ENCODE results near the gene LSM7.
"Not testable (repeated sequence)": the region's sequence is repeated elsewhere in the genome, so short reads cannot be mapped to it uniquely, and the experiment has no call there.

Gene LSM7

DNA sequence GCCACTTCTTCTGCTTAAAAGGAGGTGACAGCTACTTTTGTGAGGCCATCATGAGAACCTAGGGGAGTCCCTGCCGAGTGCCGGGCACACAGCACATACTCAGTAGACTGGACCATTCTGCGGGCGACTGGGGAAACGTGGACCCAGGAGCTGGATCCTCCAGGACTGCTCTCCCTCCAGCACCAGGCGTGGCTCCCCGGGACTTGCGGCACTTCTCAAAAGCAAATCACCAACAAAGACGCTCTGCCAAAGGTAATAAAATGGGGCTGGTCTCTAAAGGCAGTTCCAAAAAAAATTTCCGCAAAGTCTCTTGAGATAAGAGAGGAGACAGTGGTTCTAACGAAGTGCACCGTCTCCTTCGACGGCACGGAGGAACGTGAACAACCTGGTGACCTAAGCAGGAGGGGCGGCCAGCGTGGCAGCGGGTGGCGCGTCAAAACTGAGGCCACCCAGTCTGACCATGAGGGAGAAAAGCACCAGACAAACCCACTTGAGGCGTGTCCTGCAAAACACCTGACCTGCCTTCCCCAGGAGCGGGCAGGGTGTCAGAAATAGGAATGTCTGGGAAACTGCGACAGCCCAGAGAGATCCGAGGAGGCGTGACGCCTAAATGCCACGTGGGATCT is 30.3 kb upstream of the LSM7 start:
- Mint-ChIP-seq H3K27me3 (peaks cover 8% of the 10 kb centered on the region), H3K27ac (no peak overlapping the region), H3K4me3 (no peak overlapping the region), H3K9me3 (no peaks in the 10 kb centered on the region), H3K4me1 (peaks cover 6% of the 10 kb centered on the region)
- ATAC-seq: no peak
- DNase-seq: no peak

DNA sequence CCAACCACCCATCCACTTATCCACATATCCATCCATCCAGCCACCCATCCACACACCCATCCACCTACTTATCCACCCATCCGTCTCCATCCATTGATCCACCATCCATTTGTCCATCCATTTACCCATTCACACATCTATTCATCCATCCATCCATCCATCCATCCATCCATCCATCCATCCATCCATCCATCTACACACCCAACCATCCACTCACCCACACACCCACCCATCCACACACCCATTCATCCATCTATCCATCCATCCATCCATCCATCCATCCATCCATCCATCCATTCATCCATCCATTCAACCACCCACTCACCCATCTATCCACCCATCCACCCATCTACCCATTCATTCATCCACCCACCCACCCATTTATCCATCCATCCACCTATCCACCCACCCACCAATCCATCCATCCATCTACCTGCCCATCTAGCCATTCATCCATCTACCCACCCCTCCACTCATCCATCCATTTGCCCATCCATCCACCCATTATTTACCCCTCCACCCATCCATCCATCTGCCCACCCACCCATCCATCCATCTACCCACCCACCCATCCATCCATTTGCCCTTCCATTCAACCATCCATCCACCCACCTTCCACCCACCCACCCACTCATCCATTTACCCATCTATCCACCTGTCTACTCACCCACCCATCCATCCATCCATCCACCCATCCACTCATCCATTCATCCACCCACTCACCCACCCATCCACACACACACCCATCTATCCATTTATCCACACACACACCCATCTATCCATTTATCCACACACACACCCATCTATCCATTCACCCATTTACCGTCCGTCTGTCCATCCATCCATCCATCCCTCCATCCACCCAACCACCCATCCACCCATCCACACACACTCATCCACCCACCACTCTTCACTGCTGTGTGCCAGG is 29.2 kb upstream of the LSM7 start:
- Mint-ChIP-seq H3K27me3 (peaks cover 8% of the 10 kb centered on the region), H3K4me3 (no peak overlapping the region), H3K4me1 (peaks cover 6% of the 10 kb centered on the region), H3K9me3 (no peaks in the 10 kb centered on the region), H3K27ac (no peak overlapping the region)
- ATAC-seq: no peak
- no peak for DNase-seq

DNA sequence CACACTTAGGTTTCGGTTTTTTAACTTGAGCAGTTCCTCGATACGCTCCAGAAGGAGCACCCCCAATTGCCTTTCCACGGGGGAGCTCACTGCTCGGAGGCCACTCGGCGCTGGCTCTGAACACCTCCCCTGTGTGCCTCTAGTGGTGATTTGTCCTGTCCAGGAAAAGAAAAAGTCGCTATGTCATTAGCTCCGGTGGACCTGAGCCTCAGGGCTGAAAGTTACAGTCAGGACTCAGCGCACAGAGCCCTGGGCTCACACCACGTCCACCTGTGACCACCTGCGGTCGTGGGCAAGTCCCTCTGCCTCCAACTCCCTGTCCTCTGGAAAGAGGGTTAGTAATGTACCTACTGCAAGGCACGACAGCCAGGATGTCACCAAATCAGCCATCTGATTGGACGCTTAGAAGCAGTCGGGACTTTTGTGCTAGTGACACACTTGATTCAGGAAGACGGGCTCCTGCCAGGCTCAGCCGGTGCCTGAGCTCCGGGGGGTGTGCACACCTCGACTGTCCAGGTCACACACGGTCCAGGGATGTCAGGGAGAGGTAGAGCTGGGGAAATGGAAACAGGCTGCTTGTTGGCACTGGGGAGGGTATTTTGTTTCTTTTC is 27.8 kb upstream of the LSM7 start:
- ATAC-seq (no peak), DNase-seq (no peak)
- Mint-ChIP-seq H3K9me3 (no peaks in the 10 kb centered on the region), H3K4me1 (peaks cover 6% of the 10 kb centered on the region), H3K4me3 (no peak overlapping the region), H3K27me3 (peaks cover 8% of the 10 kb centered on the region), H3K27ac (peak overlapping the region in 1 of 2 donors; percentile 21)

- H3K4me3 Mint-ChIP-seq: no peak overlapping the region
Measured at GRCh38 chr19:2355168-2356035, 27.0 kb upstream of the LSM7 start.

DNA sequence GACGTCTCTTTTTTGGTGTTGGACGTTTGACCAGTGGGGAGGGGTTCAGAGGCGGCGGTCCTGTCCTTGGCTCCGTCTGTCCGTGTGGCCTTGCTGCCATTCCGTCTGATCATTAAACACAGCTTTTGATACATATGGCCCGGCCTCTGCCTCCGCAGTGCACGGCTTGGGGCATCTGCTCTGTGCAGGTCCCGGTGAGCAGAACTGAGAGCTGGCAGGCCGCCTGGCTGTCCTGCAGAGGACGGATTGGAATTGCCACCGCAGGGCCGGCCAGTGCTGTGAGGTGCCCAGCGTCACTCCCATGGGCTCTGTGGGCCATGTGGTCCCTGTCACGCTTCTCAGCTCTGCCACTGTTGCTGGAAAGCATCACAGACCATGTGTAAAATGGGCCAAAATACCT is 26.3 kb upstream of the LSM7 start:
- Mint-ChIP-seq H3K4me3 (no peak overlapping the region), H3K9me3 (no peaks in the 10 kb centered on the region), H3K4me1 (no peaks in the 10 kb centered on the region), H3K27me3 (no peaks in the 10 kb centered on the region), H3K27ac (peak overlapping the region in 1 of 2 donors; percentile 14)
- DNase-seq (no peak), ATAC-seq (no peak)

More at GRCh38 chr19:2355168-2356035, 27.0 kb upstream of the LSM7 start:
- DNase-seq (no peak), ATAC-seq (no peak)
- Mint-ChIP-seq H3K4me1 (peaks cover 2% of the 10 kb centered on the region), H3K27ac (no peak overlapping the region), H3K27me3 (peaks cover 3% of the 10 kb centered on the region), H3K9me3 (no peaks in the 10 kb centered on the region)

DNA sequence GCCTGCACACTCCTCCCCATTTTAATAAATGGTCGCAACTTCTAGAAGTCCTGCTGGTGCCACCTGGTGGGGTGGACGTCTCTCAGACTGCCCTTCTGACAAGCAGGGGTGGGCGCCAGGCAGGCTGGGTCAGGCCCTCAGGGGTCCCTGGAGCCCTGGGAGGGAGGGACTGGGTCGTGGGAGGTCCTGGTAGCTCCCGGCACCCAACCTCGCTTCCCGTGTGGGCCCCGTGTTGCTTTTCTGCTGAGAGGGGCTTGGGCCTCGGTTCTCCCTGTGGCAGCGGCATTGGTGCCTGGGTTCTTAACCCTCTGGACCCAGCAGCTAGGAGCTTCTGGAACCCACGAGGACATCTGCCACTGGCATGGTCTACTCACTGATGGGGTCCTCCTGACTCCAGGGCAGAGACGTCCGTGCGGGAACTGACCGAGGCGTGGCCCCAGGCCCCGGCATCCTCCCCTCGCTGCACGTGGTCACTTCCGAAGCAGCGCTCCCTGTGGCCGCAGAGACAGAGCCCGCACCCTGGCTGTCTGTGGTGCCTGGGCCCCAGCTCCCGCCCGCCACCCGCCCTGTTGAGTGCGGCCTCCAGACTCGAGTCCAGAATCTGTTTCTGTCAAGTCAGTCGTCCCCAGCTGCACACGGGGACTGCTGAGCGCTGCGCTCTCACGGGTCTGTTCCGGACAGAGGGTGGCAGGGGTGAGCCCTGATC is 25.7 kb upstream of the LSM7 start:
- no peaks in the 10 kb centered on the region for H3K4me1 Mint-ChIP-seq
- no peaks in the 10 kb centered on the region for H3K9me3 Mint-ChIP-seq
- DNase-seq (no peak), ATAC-seq (no peak)
- H3K27me3 Mint-ChIP-seq: no peaks in the 10 kb centered on the region
- peak overlapping the region in 1 of 2 donors; percentile 14 for H3K27ac Mint-ChIP-seq
- H3K4me3 Mint-ChIP-seq: no peak overlapping the region

DNA sequence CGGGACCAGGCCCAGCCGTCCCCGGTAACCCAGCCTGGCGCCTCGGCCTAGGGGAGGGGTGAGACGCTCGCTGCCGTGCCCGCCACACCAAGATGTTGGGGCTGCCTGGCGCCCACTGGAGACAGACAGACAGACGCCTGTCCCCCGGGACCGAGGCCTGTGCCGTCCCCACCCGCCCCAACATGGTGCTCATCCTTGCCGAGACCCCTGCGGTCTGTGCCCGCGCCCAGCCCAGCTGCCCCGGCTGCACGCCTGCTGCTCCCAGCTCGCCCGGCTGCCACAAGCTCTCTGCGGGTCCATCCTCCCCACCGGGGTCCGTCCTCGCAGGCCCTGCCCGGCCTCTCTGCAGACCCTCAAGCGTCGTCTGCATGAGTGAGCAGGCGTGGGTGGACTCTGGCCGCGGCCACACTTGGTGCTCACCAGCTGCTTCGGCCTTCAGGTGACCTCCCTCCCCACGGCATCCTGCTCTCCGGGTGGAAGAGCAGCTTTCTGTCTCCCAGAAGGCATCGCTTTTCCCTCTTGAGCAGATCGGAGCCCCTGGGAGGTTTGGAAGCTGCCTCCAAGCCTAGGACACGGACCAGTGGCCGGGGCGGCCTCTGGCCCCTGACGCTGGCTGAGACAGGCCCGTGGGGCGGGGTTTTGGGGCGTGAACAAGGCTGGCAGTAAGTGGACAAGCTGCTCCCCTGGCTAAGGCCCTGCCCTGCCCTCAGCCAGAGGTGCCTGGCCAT is 24.9 kb upstream of the LSM7 start:
- H3K27ac Mint-ChIP-seq: no peak overlapping the region
- no peaks in the 10 kb centered on the region for H3K9me3 Mint-ChIP-seq
- no peaks in the 10 kb centered on the region for H3K4me1 Mint-ChIP-seq
- no peak for ATAC-seq
- no peak overlapping the region for H3K4me3 Mint-ChIP-seq
- H3K27me3 Mint-ChIP-seq: no peaks in the 10 kb centered on the region
- DNase-seq: no peak

DNA sequence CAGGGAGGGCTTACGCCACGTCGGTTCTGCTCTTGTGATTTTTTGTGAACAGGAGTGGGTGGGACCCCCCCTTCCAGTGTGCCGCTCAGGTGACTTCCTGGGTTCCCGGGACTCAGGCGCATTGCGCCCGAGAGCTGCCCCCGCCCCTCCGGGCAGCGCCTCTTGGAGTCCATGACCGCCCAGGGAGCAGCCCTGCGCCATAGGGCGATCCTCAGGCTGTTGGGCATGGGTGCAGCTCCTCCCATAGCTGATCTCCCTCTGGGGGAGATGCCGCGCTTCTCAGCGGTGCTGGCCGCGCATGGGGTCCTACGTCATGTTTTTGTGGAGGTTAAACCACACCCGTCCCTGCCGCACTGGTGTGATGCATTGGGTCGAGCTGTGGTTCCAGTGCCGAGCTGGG is 23.7 kb upstream of the LSM7 start:
- no peaks in the 10 kb centered on the region for H3K27me3 Mint-ChIP-seq
- no peaks in the 10 kb centered on the region for H3K4me1 Mint-ChIP-seq
- no peak overlapping the region for H3K4me3 Mint-ChIP-seq
- DNase-seq: no peak
- no peak overlapping the region for H3K27ac Mint-ChIP-seq
- no peaks in the 10 kb centered on the region for H3K9me3 Mint-ChIP-seq
- peak; percentile 28 for ATAC-seq

- H3K27me3 Mint-ChIP-seq: no peaks in the 10 kb centered on the region
- no peak overlapping the region for H3K4me3 Mint-ChIP-seq
- no peak for DNase-seq
- H3K4me1 Mint-ChIP-seq: no peaks in the 10 kb centered on the region
- peak; percentile 60 for ATAC-seq
- H3K9me3 Mint-ChIP-seq: no peaks in the 10 kb centered on the region
- H3K27ac Mint-ChIP-seq: peak overlapping the region in 1 of 2 donors; percentile 74
Measured at GRCh38 chr19:2351591-2351990, 23.2 kb upstream of the LSM7 start.

- H3K27ac Mint-ChIP-seq: no peak overlapping the region
- no peak for ATAC-seq
- no peaks in the 10 kb centered on the region for H3K4me1 Mint-ChIP-seq
- no peaks in the 10 kb centered on the region for H3K9me3 Mint-ChIP-seq
- H3K4me3 Mint-ChIP-seq: no peak overlapping the region
- DNase-seq: no peak
- no peaks in the 10 kb centered on the region for H3K27me3 Mint-ChIP-seq
Measured at GRCh38 chr19:2350656-2351055, 22.3 kb upstream of the LSM7 start.

DNA sequence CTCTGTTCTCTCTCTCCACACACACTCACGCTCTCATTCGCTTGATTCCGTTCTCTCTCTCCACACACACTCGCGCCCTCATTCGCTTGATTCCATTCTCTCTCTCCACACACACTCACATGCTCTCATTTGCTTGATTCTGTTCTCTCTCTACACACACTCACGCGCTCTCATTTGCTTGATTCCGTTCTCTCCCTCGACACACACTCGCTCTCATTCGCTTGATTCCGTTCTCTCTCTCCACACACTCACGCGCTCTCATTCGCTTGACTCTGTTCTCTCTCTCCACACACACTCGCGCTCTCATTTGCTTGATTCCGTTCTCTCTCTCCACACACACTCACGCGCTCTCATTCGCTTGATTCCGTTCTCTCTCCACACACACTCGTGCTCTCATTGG is 21.4 kb upstream of the LSM7 start:
- not testable (repeated sequence) for H3K4me1 Mint-ChIP-seq, ATAC-seq, H3K4me3 Mint-ChIP-seq, H3K27me3 Mint-ChIP-seq, H3K27ac Mint-ChIP-seq, H3K9me3 Mint-ChIP-seq, DNase-seq

- H3K27ac Mint-ChIP-seq: no peak overlapping the region
- no peak overlapping the region for H3K4me3 Mint-ChIP-seq
- no peaks in the 10 kb centered on the region for H3K4me1 Mint-ChIP-seq
- DNase-seq (no peak), ATAC-seq (no peak)
- H3K9me3 Mint-ChIP-seq: no peaks in the 10 kb centered on the region
- H3K27me3 Mint-ChIP-seq: no peaks in the 10 kb centered on the region
Measured at GRCh38 chr19:2345794-2346663, 17.6 kb upstream of the LSM7 start.

DNA sequence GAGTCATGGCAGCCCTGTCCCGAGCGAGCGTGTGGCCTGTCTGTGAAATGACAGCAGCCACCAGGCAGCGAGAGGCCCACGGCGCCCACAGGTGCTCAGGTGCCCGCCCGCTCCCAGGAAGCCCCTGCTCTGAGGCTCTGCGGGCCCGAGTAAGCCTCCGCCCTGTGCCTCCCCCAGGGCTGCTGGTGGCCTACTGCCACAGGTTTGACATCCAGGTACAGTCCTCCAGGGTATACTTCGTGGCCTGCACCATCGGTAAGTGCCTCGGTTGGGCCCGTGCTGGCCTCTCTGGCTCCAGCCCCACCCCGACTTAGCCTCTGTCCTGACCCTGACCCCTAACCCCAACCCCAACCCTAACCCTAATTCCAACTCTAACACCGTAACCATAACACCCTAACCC is 16.7 kb upstream of the LSM7 start:
- Mint-ChIP-seq H3K9me3 (no peaks in the 10 kb centered on the region), H3K4me1 (no peaks in the 10 kb centered on the region), H3K27me3 (no peaks in the 10 kb centered on the region), H3K4me3 (no peak overlapping the region), H3K27ac (peak overlapping the region in 1 of 2 donors; percentile 43)
- no peak for ATAC-seq
- no peak for DNase-seq
